Neural progenitor cell (in vitro differentiated cells): ENCODE data around the gene KSR1.

ENCODE experiments used
- CTCF ChIP-seq: fragments of 200-600 bp; sonication (generic); IDR thresholded peaks from 2 replicates; pipeline ENCODE4 v1.5.1; 2017; ENCODE audit warnings: antibody characterized with exemption, mild to moderate bottlenecking
- EZH2 ChIP-seq: fragments of 200-600 bp; sonication (generic); IDR thresholded peaks from 2 replicates; pipeline ENCODE4 v1.6.1; 2017; ENCODE audit warnings: antibody characterized with exemption, mild to moderate bottlenecking, moderate library complexity
- EZH2phosphoT487 ChIP-seq: fragments of 200-600 bp; sonication (generic); IDR thresholded peaks from 2 replicates; pipeline ENCODE4 v1.6.1; 2017; ENCODE audit warnings: antibody characterized with exemption

- TF ChIP-seq EZH2: no peak
- no peak for TF ChIP-seq CTCF
- no peak for TF ChIP-seq EZH2phosphoT487
Measured at GRCh38 chr17:27647765-27648164, 191.5 kb downstream of the KSR1 start.
